Ishikawa (cell line): ENCODE data around the gene PLP2.

Experiments
- CEBPB ChIP-seq: IDR thresholded peaks from 2 replicates; pipeline ENCODE4 v1.6.1; 2012
- CREB1 ChIP-seq: IDR thresholded peaks from 2 replicates; pipeline ENCODE4 v1.6.1; 2012; ENCODE audit warnings: low read depth
- EP300 ChIP-seq: IDR thresholded peaks from 2 replicates; pipeline ENCODE4 v1.6.1; 2012; ENCODE audit warnings: borderline replicate concordance
- FOXM1 ChIP-seq: IDR thresholded peaks from 2 replicates; pipeline ENCODE4 v1.6.1; 2012; ENCODE audit warnings: low read depth, borderline replicate concordance
- MAX ChIP-seq: IDR thresholded peaks from 2 replicates; pipeline ENCODE4 v1.6.1; 2012
- RAD21 ChIP-seq: IDR thresholded peaks from 2 replicates; pipeline ENCODE4 v1.6.1; 2012; ENCODE audit warnings: low read depth
- REST ChIP-seq: IDR thresholded peaks from 2 replicates; pipeline ENCODE4 v1.6.1; 2012; ENCODE audit warnings: low read depth, mild to moderate bottlenecking
- TAF1 ChIP-seq: IDR thresholded peaks from 2 replicates; pipeline ENCODE4 v1.6.1; 2012; ENCODE audit warnings: low read depth, mild to moderate bottlenecking
- TCF12 ChIP-seq: IDR thresholded peaks from 2 replicates; pipeline ENCODE4 v1.6.1; 2012; ENCODE audit warnings: low read depth
- USF1 ChIP-seq: IDR thresholded peaks from 2 replicates; pipeline ENCODE4 v1.6.1; 2012
- YY1 ChIP-seq: IDR thresholded peaks from 2 replicates; pipeline ENCODE4 v1.6.1; 2012; ENCODE audit warnings: low read depth

DNA sequence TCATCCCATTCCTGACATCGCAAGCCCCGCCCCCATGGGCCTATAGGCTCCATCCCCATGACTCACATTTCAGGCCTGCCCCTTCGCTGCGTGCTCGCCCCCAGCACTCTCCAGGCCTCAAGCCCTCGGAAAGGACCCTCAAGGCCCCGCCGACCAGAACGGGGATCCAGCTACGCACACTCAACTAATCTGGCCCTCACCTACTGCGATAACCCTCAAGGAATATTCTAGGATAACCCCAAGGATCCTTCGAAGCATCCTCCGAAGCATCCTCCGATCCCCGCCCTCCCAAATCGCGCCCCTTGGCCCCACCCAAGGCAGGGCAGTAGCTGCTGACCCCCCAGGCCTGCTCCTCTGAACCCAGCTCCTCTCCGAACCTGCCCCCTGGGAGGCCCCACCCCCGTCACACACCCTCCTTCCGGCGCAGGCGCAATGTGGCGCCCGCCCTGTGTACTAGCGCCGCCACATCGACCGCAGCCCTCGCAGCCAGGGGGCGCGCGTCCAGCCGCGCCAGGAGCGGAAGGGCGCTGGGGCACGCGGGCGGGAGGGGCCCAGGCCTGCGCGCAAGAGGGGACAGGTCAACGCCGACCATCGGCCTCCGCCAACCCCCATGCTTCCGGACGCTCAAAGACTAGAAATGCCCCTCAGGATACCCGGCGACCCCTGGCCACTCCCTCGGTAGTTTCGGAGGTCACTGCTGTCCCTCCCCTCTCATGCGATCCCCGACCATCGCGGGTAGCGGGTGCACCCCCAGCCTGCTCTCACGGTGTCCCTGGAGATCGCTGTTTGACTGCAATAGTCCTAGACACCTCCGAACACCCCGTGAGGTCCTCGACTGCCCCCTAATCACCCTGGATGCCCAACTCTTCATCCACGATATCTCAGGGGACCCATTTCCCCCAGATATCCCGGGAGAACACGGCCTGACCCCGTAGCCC lies 15.5 kb upstream of the PLP2 start:
- TF ChIP-seq TAF1 (no peak), USF1 (no peak), RAD21 (peak; percentile 27; the same call in 1 of the 2 replicates), REST (no peak), EP300 (no peak), MAX (peak; percentile 68; the same call in 1 of the 2 replicates), YY1 (no peak), CREB1 (no peak), FOXM1 (no peak), CEBPB (no peak), TCF12 (no peak)
